ENCODE results near the gene HSPA12A.
A peak's percentile ranks its signal among the peaks of the same experiment; 100 is the strongest.

- TF ChIP-seq POLR2A (IDR thresholded peaks at IDR 0.05) (no peak), POLR2AphosphoS5 (IDR thresholded peaks at IDR 0.05) (peak; percentile 76 to 85 (median 80)), CTCF (IDR thresholded peaks at IDR 0.05) (peak in 2 of 4 experiments; percentile 15 to 30)
Observed at GRCh38 chr10:116742367-116743265, at the start of gene HSPA12A.

Data from sigmoid colon (tissue), 4 donors.